Effector CD8-positive, alpha-beta T cell (primary cell): ENCODE results near the gene YLPM1.

Experiments used
- DNase-seq: peaks from one replicate; lab custom pipeline; 2025; lab: John Stamatoyannopoulos, UW

Gene YLPM1

DNA sequence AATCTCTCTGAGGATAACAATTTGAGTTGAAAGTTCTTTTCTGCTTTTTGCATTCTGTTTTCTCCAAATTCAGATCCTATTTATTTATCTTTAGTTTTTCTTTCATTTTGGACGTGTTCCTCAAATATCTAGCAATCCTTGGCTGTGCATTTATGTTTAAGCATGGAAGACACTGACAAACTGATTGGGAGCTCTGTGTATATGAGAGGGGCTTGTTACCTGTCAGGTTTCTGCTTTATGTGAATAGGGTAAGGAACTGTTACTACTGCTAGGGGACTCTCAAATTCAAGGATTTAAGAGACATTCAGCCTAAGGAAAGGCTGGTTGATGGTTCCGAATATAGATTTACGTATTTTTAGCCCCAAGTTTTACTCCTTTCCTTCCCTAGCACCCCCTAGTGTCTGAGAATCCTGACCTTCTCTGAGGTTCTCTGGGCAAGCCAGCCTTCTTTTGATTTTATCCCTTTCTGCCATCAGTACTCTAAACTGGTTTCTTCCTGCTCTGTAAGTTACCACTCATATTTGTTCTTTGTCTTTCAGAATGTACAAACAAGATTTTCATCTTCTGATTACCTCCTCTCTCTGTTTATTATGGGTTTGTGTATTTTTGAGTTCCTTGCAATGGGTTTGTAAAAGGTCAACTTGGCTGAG, 30.5 kb downstream of the YLPM1 start:
- DNase-seq, result no peak

DNA sequence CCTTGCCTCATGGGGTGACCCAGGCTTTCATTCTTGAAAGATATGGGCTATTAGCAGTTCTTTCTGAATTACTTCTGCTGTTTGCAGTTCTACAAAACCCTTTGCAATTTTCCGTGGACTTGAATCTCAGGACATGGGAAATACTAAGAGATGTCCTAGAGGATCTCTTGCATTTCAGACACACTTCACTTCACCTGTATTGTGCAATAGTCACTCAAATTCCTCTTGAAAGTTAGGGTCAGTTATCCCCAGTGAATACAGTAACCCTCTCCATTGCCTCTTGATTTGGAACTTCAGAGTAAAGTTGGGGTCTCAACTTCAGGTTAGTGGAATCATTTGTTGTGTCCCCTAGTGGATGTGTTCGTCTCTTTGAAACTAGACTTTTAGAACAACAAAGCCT, 31.8 kb downstream of the YLPM1 start:
- DNase-seq, result no peak

DNA sequence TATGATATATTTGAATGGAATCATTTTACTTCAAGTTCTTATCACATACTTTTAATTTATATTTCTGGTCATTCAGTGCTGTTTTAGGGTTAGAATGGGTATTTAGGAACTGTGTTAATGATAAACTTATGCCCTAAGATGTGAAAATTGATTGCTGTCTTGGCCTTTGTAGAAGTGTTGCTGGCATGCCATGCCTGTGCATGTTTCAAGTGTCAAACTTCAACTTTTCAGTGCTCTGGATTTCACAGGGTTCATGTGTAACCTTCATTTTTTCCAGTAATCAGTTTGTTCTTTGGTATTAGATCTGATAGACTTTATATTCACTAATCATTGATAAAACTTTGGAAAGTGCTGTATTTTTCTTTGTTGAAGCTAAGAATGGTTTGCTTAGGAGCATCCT, 36.6 kb downstream of the YLPM1 start:
- DNase-seq, result no peak

DNA sequence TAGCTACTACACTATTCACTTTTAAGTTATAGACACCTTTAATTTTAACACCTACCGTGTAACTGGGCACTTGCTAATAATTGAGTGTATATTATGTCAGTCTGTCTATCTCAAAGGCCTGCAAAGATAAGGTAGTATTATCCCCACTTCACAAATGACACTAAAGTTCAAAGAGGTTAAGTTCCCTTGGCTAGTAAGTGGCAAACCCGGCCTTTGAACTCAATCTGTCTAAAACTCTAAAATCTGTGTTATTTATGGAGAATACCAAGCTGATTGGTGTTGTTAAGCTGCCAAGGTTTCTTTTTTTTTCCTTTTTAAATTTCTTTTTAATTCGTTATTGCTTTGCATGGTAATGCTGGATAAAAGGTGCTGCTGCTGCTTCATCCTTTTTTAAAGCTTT, 37.7 kb downstream of the YLPM1 start:
- DNase-seq, result no peak

DNA sequence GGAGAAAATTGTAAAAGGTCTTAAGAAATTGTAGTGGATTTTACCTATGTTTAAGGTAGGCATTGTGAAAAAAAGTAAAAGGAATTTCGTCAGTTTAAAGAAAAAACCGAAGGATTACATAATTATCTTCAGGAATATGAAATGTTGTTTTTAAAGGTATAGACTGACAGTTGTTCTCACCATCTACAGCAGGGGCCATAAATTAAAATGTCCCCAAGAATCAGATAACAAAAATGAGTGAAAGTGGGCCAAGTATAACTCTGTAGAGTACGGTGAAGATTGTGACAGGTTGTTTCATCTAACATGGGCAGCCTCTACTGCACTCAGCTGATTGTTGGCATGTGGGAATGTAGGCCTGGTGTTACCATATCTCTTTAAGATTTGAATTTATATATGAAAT, 38.3 kb downstream of the YLPM1 start:
- DNase-seq, result no peak

DNA sequence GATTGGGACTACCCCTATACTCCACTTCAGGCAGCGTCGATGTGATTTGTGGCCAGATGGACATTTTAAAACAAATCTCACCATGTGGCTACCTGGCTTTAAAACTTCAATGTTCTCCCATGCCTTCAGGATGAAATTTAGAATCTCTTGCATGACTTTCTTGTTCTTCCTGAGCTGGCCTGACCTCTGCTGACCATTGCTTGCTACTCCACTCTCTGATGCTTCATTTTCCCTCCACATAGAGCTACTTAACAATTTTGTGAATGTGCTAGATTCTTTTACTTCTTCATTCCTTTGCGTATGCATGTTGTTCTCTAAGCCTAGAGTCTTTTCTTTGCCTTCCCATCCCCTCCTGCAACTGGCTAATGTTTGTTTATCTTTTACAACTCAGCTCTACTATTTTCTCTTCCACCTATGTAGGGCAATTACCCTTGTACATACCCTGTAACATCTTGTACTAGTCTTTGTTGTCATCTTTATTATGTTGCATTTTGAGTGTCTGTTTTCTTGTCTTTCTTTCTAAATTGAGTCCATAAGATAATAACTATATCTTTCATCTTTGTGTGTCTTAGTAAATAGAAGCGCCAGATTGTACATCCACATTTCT, 41.2 kb downstream of the YLPM1 start:
- no peak for DNase-seq

DNA sequence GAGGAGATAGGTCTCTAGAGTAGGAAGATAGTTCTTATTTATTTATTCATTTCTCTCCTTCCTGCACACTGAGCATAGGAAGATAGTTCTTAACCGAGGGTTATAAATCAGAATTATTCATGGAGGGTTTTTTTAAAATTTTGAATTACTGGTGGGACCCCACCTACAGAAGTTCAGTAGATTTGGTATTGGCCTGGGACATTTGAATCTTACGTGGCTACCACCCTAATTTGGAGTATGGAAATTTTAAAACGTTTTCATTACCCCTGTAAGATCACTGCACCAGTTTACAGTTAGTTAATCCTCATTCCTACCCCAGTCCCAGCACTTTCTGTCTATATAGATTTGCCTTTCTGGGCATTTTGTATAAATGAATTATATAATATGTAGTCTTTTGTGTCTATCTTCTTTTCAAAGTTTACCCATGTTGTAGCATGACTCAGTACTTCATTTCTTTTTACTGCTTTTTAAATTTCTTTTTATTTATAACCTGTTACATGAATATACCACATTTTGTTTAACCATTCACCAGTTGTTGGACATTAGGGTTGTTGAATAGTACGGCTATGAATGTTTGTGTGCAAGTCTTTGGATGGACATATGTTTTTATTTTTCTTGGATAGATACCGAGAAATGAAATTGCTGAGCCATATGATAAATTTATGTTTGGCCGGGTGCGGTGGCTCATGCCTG, 44.9 kb downstream of the YLPM1 start:
- no peak for DNase-seq

DNA sequence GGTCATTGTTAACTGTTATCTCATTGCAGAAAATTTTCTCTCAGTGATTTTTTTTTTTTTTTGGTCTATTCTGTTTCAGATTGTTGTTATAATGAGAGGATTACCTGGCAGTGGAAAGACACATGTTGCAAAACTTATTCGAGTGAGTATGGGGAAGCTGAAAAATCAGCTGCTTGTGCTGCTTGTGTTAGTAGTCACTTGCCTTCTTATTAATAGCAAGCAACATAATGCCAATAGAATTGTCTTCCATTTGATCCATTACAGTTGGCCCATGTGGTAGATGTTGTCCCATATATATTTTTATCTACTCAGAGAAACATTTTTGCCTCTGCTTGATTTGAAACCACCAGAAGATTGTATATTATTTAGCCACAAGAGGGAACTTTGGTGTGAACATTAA, 53.0 kb downstream of the YLPM1 start:
- no peak for DNase-seq

DNA sequence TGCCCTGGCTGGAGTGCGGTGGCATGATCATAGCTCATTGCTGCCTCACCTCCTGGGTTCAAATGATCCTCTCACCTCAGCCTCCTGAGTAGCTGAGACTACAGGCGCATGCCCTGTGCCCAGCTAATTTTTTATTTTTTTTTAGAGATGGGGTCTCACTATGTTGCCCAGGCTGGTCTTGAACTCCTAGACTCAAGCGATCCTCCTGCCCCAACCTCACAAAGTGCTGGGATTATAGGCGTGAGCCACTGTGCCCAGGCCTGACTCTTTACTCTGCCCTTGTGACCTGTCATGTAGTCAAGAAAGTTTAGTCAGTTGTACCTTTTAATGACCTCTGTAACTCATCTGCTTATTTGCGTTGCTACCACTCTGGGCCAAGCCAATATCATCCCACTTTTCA, 57.2 kb downstream of the YLPM1 start:
- DNase-seq, result no peak

DNA sequence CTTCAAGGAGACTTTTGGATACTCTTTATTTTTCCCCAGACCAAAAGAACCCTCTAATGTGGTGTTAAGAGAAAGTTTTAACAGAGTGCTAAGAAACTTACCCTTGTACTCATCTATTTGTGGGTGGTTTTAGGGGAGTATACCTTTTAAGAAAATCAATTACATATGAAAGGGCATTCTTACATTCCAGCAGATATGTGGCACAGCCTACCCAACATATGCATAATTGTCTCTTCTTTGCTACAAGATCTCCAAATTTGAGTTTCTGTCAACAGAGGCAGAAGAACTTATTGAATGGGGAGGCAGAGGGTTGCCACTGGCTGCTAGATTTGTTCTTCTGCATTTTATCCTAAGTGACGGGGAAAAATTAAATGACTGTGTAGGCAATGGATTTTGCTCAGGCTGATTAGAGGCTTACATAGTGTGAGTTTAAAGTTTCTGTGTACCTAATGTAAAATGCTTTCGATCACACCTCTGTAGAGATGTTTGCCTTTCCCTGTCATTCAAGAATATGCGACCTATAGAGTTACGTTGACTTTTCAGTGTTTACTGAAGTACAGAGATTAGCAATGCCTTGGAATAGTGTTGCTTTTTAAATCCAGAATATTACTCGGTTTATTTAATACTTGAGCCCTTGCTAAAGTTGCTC, 58.3 kb downstream of the YLPM1 start:
- no peak for DNase-seq

DNA sequence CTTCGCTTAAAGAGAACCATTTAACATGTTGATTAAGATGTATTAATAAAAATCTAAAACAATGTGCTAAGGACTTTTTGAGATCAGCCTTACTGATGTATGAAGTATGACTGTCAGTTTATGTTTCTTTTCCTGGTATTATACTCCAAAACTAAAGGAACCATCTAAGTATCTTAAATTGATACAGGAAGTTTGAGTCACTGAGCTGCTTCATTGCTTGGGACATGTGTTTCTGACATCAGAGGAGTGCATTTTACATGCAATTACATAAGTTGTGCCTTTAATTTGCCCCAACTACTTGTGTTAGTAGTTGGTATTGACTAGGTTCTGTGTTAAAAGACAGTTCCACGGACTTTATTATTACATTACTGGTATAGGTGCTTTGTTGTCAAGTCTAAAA, 61.9 kb downstream of the YLPM1 start:
- DNase-seq, result no peak

DNA sequence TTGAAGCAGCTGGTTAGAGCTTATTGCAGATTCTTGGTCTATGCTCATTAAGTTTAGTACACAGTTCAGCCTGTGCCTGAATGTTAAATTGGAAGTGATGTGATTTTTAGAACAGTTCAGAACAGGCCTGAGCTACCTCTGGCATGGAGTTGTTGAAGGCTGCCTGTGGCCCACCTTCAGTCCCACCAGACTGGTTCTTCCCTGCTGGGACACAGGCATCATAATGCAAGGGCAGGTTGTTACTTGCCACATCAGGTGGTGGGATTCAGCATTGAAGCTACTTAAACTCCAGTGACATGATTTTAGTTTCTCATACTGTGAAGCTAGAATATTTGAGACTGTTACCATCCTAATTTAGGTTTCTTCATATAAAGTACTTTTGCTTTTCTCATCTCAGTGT, 63.5 kb downstream of the YLPM1 start:
- no peak for DNase-seq

DNA sequence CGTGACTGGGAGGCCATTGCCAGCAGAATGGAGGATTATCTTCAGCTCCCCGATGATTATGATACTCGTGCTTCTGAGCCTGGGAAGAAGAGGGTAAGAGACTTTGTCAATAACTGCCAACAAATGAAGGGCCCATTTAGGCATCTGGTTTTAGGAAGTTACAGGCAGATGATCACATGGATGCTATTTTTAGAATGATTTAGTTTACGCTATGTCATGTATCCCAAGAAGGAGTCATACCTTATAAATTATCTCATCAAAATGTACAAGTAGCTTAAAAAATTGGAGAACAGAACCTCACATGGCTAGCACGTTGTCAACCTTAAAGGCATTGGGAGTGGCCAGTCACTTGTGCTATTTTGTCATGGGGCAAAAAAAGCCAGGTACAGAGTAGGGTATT, 66.1 kb downstream of the YLPM1 start:
- no peak for DNase-seq

DNA sequence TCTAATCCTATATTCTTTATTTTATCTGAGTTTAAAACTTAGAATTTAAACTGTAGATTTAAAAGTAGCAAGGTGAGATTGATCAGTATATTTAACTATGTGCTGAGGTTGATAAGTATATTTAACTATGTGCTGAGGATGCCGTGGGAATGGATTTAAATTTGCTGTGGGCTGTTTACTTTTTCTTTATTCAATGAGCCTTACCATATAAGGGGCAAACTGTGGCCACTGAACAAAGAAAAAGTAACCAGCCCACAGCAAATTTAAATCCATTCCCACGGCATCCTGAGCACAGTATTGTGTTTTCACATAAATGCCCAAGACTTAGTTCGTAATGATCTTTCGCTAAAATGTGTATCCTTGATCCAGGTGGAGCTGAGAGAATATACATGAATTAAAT, 69.7 kb downstream of the YLPM1 start:
- DNase-seq, result no peak

DNA sequence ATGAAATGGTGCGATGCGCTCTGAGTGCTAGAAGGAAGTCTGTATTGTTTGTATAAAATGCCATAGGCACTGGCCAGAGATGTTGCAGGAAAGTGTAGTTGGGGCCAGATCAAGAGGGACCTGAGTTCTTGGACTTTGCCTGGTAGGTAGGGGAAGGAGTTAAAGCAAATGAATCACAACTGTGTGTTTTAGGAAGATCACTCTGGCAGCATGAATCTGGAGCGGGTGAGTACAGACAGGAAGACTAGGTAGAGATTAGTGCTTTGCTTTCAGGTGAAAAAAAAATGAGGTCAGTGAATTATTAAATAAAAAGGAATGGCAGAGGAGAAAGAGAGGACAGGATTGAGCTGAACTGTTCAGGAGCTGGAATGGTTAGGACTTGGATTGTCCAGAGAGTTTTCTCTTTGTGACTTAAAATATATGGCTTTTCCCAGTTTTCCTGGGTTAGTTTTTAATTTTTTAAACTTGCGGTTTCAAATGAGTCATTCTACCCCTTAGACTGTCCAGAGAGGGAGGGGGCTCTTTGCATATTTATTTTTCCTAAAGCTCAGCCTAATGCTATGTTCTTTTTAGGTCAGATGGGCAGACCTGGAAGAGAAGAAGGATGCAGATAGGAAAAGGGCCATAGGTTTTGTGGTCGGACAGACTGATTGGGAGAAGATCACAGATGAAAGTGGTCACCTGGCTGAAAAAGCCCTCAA, 71.7 kb downstream of the YLPM1 start:
- DNase-seq, result no peak

DNA sequence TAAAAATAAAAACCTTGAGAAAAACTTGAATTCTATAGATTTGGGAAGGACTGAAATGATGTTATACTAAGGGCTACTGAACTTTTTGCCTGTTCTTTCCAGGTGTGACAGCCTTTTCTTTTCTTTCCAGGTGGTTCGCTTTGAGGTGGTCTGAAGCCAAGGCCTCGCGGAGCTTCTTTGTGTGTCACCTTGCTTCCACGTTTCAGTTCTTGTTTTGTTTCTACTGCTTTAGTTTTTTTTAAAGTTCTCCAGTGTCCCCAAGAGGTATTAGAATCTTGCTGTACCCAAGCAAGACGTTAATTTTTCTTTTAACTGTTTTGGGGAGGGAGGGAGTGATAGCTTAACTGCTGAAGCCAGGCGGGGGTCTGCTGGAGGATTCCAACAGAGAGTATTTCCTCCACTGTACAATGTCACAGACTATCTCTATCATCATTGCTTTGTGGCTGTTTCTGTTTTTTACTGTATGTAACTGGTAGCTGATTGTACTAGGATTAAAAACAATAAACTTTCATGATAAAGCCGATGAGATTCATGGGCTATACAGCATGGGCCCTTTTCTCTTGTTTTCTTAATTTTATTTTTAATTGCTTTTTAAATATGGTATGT, 72.6 kb downstream of the YLPM1 start:
- DNase-seq, result no peak

DNA sequence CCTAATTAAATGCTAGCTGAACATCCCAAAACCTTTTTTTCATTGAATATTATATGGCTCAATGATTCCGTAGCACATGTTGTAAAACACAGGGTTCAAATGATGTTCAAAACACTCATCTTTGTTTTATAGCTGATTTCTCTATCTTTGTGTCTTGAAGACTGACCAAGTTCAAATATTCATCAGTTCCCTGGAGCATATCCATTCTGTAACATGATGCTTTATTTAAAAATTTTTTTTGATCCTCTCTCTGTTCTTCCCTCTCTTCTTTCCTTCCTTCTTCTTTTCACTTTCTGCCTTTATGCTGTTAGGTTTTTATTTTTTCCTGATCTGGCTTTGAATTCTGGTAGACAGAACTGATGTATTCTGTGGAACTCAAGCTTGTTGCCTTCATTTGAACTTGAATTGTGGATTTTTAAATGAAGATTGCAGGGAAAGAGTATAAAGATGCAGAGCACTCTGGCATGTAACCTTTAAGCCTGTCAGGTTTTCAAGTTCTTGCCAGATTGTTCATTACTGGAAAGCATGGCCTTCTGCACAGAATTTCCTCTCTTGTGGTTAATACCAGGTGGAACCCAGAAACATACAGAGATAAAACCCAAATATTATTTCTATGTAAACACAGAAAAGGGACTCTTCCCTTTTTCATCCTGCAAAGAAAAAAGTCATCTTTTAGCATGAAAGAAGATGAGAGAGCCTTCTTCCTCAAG, 73.3 kb downstream of the YLPM1 start:
- no peak for DNase-seq

DNA sequence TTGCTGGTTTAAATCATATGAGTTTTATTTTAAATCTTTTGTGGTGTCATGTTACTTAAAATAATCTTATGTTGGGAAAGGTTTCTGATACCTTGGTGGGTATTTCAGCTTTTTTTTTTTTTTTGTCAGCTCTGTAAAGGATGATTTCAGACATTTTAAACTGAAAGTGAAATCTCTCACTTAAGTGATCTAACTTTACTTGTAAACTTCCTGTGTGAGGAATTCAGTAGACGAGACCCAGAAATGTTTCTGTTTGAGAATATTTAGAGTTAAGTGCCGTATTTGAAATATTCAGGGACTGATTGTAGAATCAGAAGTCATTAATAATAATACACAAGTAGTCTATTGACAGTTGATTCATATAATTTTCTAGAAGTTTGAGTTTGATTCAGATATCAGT, 75.0 kb downstream of the YLPM1 start:
- no peak for DNase-seq

DNA sequence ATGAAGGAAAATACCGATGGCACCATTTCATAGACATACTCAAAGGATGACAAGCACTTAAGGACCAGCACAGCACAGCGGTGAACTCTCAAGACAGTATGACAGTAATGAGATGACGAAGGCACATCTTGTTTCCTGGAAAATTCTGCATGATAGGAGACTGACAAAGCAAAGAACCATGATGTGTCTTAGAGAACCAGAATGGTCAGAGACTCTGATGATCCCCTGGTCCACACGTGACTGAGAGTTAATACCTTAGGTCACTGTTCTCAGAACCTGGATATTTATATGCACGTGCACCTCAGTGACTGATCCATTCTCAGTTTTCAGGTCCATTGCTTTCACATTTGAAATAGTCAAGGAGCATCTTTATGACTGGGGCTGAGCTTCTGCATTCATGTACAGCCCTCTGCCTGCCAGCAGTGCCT, 77.5 kb downstream of the YLPM1 start:
- DNase-seq, result no peak

DNA sequence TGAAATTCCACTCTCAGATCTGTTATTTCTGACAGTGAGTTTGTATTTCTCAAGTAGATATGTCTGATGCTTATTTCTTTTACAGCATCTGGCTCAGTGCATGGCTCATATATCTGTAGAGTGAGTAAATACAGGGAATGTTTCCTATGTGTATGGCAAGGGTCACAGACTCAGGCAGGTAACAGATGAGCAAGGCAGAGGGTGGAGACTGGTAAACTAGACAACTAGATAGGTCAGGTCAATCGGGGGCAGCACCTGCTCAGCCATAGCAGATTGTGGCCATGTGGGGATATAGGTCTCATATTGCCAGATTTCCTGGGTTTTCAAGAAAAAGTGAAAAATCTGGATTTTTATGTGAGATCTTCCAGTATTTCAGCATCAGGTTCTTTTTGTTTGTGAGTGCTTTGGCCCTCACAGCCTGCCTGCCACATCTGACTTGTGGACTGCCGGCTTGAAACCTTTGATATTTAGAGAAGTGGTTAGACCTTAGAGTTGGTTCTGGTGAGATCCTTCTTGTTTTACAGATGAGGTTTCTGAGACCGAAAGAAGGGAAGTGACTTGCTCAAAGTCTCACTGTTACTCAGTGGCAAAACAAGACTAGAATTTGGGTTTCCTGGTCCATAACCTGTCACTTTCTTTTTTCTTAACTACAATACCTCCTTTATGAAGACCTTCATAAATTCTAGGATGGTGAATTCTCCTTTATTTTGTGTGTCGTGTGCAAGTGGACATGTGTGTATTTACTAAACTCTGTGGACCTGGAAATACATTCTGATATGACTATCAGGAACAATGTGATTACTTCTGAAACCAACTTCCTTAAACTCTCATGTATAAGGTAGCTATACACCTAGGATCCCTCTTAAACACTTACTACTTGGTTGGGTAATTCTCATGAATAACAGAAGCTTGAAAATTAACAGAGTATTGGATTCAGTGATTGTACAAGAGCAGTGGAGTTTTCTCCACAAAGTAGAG, 78.4 kb downstream of the YLPM1 start:
- no peak for DNase-seq
